GM20000 (cell line): ENCODE data around the gene TMEM218.
"Not testable (repeated sequence)": the region's sequence is repeated elsewhere in the genome, so short reads cannot be mapped to it uniquely, and the experiment has no call there.

Source experiments
- DNase-seq: peaks from one replicate; pipeline ENCODE4 v3.0.0; 2012; ENCODE audit warnings: low spot score
- TF ChIP-seq, protein P1 (sequence below): IDR thresholded peaks from 2 replicates; pipeline ENCODE4 v1.5.1; 2012; ENCODE audit warnings: mild to moderate bottlenecking, control low read depth; ENCODE audit errors: extremely low read depth, missing control alignments

The TMEM218 gene

DNA sequence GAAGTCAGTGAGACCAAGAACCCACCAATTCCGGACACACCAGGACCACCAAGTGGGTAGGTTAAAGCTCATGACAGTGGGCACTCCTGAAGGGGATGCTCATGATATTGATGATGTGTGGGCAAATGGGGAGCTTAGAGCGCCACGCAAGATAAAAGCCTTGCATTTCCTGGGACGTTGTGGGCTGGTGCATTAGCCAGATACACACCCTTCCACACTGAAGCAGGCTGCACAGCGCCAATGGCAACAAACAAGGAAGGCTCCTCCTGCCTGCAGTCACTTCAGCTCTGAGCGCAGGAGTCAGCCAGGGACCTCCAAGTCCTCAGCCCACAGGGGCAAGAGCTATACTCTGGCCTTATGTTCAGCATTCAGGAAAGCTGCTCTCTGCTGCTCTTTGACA is 20.6 kb downstream of the TMEM218 start:
- no peak for DNase-seq
- TF ChIP-seq, protein P1, sequence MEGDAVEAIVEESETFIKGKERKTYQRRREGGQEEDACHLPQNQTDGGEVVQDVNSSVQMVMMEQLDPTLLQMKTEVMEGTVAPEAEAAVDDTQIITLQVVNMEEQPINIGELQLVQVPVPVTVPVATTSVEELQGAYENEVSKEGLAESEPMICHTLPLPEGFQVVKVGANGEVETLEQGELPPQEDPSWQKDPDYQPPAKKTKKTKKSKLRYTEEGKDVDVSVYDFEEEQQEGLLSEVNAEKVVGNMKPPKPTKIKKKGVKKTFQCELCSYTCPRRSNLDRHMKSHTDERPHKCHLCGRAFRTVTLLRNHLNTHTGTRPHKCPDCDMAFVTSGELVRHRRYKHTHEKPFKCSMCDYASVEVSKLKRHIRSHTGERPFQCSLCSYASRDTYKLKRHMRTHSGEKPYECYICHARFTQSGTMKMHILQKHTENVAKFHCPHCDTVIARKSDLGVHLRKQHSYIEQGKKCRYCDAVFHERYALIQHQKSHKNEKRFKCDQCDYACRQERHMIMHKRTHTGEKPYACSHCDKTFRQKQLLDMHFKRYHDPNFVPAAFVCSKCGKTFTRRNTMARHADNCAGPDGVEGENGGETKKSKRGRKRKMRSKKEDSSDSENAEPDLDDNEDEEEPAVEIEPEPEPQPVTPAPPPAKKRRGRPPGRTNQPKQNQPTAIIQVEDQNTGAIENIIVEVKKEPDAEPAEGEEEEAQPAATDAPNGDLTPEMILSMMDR = no peak

DNA sequence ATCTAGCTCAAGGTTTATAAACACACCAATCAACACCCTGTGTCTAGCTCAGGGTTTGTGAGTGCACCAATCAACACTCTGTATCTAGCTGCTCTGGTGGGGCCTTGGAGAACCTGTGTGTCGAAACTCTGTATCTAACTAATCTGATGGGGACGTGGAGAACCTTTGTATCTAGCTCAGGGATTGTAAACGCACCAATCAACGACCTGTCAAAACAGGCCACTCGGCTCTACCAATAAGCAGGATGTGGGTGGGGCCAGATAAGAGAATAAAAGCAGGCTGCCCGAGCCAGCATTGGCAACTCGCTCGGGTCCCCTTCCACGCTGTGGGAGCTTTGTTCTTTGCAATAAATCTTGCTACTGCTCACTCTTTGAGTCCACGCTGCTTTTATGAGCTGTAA is 21.3 kb downstream of the TMEM218 start:
- DNase-seq = not testable (repeated sequence)

DNA sequence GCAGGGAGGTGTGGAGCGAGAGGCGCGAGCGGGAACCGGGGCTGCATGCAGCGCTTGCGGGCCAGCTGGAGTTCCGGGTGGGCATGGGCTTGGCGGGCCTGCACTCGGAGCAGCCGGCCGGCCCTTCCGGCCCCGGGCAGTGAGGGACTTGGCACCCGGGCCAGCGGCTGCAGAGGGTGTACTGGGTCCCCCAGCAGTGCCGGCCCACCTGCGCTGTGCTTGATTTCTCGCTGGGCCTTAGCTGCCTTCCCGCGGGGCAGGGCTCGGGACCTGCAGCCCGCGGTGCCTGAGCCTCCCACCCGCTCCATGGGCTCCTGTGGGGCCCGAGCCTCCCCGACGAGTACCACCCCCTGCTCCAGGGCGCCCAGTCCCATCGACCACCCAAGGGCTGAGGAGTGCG is 21.9 kb downstream of the TMEM218 start:
- not testable (repeated sequence) for DNase-seq

DNA sequence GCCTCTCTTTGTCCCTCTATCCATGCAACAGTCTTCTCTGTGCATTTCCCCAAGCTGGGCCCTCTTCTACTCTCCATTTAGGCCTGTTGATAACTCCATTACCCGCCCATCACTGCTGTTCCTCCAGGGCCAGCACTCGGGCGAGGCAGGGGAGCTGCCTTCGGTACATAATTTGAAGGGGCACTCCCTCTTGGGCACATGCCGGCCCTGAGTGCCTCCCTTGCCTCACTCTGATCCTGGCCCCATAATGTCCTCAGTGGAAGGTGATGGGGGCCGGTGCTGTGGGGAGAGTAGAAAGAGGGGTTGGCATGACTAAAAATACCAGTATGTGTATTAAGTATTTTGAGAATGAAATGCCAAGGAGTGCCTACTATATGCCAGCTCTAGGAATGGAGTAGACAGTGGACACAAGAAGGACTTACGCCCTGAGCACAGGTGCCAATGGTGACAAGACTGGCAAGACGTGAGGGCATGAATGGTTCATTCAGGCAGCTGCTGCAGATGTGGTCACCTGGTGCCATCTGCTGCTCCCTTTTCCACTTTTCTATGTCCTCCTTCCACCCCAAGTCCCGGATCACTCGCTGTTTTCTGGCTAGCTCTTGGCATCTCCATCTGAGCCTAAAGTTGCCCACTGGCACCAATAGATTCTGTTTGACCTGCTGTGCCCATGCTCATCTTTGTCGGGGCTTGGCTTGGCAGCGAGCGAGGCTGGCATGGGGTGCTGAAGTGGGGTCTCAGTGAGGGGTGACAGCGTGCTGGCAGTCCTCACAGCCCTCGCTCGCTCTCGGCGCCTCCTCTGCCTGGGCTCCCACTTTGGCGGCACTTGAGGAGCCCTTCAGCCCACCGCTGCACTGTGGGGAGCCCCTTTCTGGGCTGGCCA is 22.6 kb downstream of the TMEM218 start:
- TF ChIP-seq, protein P1 = no peak
- no peak for DNase-seq

DNA sequence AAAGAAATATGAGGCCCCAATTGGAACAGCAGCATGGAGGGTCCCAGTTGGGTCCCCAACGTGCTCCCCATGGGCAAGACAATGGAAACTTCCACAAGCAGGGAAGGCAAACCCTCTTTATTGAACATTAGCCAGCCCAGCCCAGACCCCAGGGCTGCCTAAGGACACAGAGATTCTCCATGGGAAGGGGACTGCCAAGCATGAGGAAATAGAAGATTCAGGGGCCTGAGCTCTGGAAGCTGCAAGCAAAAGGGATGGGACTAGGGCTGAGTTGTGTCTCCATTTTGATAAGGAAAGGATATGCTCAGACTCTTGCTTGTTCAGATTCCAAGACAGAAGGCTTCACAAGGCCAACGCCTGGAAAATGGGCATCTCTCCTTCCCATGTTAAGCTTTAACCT is 23.3 kb downstream of the TMEM218 start:
- DNase-seq = no peak
- TF ChIP-seq, protein P1 = no peak

DNA sequence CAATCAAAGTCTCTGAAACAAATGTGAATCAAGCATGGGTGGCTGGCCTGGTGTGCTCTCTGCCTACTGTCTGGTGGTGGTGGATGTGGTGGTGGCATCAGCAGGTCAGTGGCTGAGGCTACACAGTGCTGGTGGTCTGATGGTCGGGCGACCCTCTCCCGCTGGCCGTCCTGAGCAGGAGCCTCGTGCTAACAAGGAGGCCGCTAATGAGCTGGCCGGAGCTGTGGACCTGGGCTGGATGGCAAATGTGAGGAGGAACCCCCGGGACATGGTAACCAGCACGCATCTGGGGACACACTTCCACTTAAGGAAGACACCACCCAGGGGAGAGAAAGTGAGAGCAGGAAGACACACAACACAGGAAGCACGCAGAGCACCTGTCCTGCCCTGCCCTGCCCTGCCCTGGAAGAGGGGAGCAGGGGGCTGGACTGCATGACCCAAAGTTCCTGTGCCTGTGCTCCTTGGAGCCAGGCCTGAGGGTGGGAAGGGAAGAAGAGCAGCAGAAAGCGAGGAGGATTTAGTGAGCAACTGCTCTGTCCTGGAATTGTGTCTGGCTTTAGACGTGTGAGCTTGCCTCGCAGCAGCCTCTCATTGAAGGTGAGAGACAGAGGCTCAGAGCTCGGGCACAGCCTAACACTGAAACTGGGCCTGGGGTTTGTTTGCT is 24.7 kb downstream of the TMEM218 start:
- DNase-seq = no peak
- TF ChIP-seq, protein P1 = no peak

DNA sequence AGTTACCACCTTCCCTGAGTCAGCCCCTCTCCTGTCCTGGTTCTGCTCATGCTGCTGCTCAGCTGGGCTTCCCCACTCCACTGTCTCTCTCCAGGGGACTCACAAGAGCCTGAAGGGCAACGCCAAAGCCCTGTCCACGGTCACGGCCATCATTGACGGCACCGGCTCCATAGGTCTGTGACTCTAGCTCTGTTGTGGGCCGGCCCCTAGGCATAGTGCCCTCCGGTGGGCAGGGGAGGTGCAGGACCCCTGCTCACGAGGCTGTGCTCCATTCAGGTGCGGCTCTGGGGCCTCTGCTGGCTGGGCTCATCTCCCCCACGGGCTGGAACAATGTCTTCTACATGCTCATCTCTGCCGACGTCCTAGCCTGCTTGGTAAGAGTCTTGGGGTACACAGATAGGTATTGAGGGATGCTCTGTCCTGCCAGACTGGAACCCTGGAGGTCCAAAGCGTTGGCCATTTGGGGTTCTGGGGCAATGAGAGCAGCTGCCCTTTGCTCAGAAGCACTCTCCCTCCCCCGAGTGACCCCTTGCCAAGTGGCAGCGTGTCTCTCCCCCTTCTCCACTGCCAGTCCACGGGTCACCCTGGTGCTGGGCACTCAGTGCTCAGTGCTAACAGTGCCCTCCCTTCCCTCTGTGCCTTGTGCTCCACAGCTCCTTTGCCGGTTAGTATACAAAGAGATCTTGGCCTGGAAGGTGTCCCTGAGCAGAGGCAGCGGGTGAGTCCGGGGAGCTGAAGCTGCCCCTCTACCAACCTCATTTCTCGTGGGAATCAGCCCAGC is 25.9 kb downstream of the TMEM218 start:
- TF ChIP-seq, protein P1 = no peak
- no peak for DNase-seq

DNA sequence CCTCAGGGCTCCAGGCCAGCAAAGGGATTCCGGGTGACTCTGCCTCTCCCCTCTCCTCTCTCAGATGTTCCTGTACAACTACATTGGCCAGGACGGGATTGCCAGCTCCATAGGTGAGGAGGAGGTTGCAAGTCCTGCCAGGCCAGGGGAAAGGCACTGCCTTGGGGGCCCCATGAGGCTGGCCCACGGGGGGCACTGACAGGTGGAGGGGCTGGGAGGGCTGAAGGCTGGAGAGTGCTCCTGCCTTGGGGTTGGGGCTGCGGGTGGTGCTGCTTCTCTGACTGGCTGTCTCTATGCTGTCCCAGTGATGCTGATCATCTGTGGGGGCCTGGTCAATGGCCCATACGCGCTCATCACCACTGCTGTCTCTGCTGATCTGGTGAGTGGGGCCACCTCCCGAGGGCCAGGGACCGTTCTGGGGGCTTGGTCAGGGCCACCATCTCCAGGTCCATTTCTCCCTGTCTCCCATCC is 26.6 kb downstream of the TMEM218 start:
- no peak for DNase-seq
- TF ChIP-seq, protein P1 = no peak
